ENCODE measurements around the gene KCNAB1. TPM values are rescaled to one million over a fixed set of nuclear protein-coding genes. Genes with fewer than 3 reads are reported as not detected.
"Not testable (repeated sequence)": the region's sequence is repeated elsewhere in the genome, so short reads cannot be mapped to it uniquely, and the experiment has no call there.

The KCNAB1 gene
- total and polyA plus RNA-seq, 2 donors (not counting 1 experiment from before 2014, with no cell fraction given), result 0.03 to 0.33 TPM

DNA sequence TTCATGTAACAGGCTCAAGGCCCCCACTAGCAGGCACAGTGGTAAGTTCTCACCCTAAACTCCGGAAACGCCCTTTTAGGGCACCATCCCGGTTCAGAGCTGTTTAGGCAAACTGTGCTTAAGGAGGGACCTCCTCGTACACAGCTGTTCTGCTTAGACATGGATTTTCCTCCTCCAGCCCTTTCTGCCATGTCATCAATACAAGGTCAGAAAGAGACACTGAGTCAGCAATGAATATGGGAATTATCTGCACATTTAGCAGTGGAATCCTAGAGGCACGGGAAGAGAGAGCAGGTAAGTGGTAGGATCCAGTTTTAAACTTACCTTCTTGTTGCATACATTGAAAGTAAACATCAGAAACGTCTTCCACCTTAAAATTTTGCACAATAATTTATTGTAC is 107.3 kb downstream of the KCNAB1 start:
- no peaks in the 10 kb centered on the region for H3K4me1 ChIP-seq (ENCODE audit: control insufficient read depth, extremely low read depth, insufficient read depth, low read length)
- H2AFZ ChIP-seq (ENCODE audit: low read length), result no peak overlapping the region
- no peaks in the 10 kb centered on the region for H3K79me2 ChIP-seq (ENCODE audit: control insufficient read depth, insufficient read depth, low read length)
- no peak overlapping the region for H3K4me3 ChIP-seq (replicated peaks in 1 of 4; ENCODE audit: control extremely low read depth in 1 of 4, insufficient read depth in 1 of 4, low read depth in 3 of 4, low read length in 4 of 4)
- no peak for DNase-seq (ENCODE audit: low read depth in 2 of 2)
- no peak overlapping the region for H3K27ac ChIP-seq (ENCODE audit: insufficient read depth, low read length)
- TF ChIP-seq, protein P1, sequence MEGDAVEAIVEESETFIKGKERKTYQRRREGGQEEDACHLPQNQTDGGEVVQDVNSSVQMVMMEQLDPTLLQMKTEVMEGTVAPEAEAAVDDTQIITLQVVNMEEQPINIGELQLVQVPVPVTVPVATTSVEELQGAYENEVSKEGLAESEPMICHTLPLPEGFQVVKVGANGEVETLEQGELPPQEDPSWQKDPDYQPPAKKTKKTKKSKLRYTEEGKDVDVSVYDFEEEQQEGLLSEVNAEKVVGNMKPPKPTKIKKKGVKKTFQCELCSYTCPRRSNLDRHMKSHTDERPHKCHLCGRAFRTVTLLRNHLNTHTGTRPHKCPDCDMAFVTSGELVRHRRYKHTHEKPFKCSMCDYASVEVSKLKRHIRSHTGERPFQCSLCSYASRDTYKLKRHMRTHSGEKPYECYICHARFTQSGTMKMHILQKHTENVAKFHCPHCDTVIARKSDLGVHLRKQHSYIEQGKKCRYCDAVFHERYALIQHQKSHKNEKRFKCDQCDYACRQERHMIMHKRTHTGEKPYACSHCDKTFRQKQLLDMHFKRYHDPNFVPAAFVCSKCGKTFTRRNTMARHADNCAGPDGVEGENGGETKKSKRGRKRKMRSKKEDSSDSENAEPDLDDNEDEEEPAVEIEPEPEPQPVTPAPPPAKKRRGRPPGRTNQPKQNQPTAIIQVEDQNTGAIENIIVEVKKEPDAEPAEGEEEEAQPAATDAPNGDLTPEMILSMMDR (conservative IDR thresholded peaks at IDR 0.05 in 1 of 2, IDR thresholded peaks at IDR 0.05 in 1 of 2; ENCODE audit: low read depth in 1 of 2, low read length in 2 of 2), result no peak
- no peak for TF ChIP-seq EZH2 (IDR thresholded peaks at IDR 0.05; ENCODE audit: low read length, missing control alignments)
- H3K9me3 ChIP-seq (ENCODE audit: control insufficient read depth, insufficient read depth, low read depth, low read length), result no peaks in the 10 kb centered on the region
- no peaks in the 10 kb centered on the region for H4K20me1 ChIP-seq (ENCODE audit: control insufficient read depth, extremely low read depth, insufficient read depth, low read length)
- H3K36me3 ChIP-seq (ENCODE audit: control insufficient read depth, insufficient read depth, low read length), result no peaks in the 10 kb centered on the region
- no peaks in the 10 kb centered on the region for H3K27me3 ChIP-seq (ENCODE audit: control insufficient read depth, insufficient read depth, low read length)
- no peak overlapping the region for H3K9ac ChIP-seq (ENCODE audit: insufficient read depth, low read length)
- no peak overlapping the region for H3K4me2 ChIP-seq (ENCODE audit: extremely low read depth, insufficient read depth, low read length)

DNA sequence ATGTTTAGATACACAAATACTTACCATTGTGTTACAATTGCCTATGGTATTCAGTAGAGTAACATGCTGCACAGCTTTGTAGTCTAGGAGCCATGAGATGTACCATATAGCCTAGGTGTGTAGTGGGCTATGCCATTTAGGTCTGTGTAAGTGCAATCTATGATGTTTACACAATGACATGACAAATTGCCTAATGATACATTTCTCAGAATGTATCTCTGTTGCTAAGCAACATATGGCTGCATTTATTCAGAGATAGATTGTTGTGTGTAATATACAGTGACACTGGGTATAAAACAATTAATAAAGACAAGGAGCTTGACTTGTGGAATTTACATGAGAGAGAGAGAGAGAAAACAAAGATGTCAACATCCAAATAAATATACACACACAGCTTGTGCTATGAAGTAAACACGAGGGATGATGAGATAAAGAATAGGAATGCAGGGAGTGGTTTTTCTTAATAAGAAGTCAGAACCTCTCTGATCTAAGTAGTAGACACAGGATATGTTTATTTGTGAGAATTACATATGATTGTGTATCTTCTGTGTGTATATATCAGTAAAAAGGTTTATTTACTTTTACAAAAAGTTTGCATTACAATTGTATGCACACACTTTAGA is 110.0 kb downstream of the KCNAB1 start:
- no peaks in the 10 kb centered on the region for H3K79me2 ChIP-seq (ENCODE audit: control insufficient read depth, insufficient read depth, low read length)
- no peak for DNase-seq (ENCODE audit: low read depth in 2 of 2)
- no peaks in the 10 kb centered on the region for H4K20me1 ChIP-seq (ENCODE audit: control insufficient read depth, extremely low read depth, insufficient read depth, low read length)
- no peak overlapping the region for H3K9ac ChIP-seq (ENCODE audit: insufficient read depth, low read length)
- H3K4me1 ChIP-seq (ENCODE audit: control insufficient read depth, extremely low read depth, insufficient read depth, low read length), result no peaks in the 10 kb centered on the region
- no peak overlapping the region for H3K4me3 ChIP-seq (replicated peaks in 1 of 4; ENCODE audit: control extremely low read depth in 1 of 4, insufficient read depth in 1 of 4, low read depth in 3 of 4, low read length in 4 of 4)
- TF ChIP-seq EZH2 (IDR thresholded peaks at IDR 0.05; ENCODE audit: low read length, missing control alignments), result no peak
- TF ChIP-seq, protein P1 (conservative IDR thresholded peaks at IDR 0.05 in 1 of 2, IDR thresholded peaks at IDR 0.05 in 1 of 2; ENCODE audit: low read depth in 1 of 2, low read length in 2 of 2), result no peak
- H3K27me3 ChIP-seq (ENCODE audit: control insufficient read depth, insufficient read depth, low read length), result no peaks in the 10 kb centered on the region
- no peak overlapping the region for H3K27ac ChIP-seq (ENCODE audit: insufficient read depth, low read length)
- no peaks in the 10 kb centered on the region for H3K36me3 ChIP-seq (ENCODE audit: control insufficient read depth, insufficient read depth, low read length)
- H2AFZ ChIP-seq (ENCODE audit: low read length), result no peak overlapping the region
- H3K9me3 ChIP-seq (ENCODE audit: control insufficient read depth, insufficient read depth, low read depth, low read length), result no peaks in the 10 kb centered on the region
- H3K4me2 ChIP-seq (ENCODE audit: extremely low read depth, insufficient read depth, low read length), result no peak overlapping the region

DNA sequence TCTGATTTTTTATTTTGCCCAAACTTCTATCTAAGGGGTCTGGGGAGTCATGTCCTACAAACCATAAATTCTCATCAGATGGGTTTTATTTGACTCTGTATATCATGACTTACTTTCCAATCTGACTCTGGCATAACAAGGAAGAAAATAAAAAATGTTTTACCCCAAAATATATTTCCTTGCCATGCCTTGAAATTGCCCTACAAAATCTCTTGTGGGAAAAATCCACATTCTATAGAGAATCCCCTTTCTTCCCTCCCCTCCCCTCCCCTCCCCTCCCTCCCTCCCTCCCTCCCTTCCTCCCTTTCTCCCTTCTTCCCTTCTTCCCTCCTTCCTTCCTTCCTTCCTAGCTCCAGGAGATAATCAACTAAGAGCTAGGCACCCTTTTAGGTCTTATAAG is 110.8 kb downstream of the KCNAB1 start:
- not testable (repeated sequence) for H3K27me3 ChIP-seq (ENCODE audit: control insufficient read depth, insufficient read depth, low read length); H3K9ac ChIP-seq (ENCODE audit: insufficient read depth, low read length); H3K9me3 ChIP-seq (ENCODE audit: control insufficient read depth, insufficient read depth, low read depth, low read length); H4K20me1 ChIP-seq (ENCODE audit: control insufficient read depth, extremely low read depth, insufficient read depth, low read length); H3K79me2 ChIP-seq (ENCODE audit: control insufficient read depth, insufficient read depth, low read length); H2AFZ ChIP-seq (ENCODE audit: low read length); H3K36me3 ChIP-seq (ENCODE audit: control insufficient read depth, insufficient read depth, low read length); H3K4me2 ChIP-seq (ENCODE audit: extremely low read depth, insufficient read depth, low read length); H3K4me3 ChIP-seq (replicated peaks in 1 of 4; ENCODE audit: control extremely low read depth in 1 of 4, insufficient read depth in 1 of 4, low read depth in 3 of 4, low read length in 4 of 4); DNase-seq (ENCODE audit: low read depth in 2 of 2); H3K4me1 ChIP-seq (ENCODE audit: control insufficient read depth, extremely low read depth, insufficient read depth, low read length); H3K27ac ChIP-seq (ENCODE audit: insufficient read depth, low read length)

Data from fibroblast of lung (primary cell).